SK-N-SH treated with all-trans-retinoic acid at 6 μM for 48 hours (cell line): ENCODE measurements around the gene MORN4.

Experiments used
- ARNTL ChIP-seq: fragments of 450-650 bp; formaldehyde crosslinking; IDR thresholded peaks from 2 replicates; pipeline ENCODE4 v1.5.0; 2020; ENCODE audit warnings: low read depth, mild to moderate bottlenecking, moderate library complexity, borderline replicate concordance
- ISL1 ChIP-seq: fragments of 250-450 bp; sonication (Bioruptor Pico); IDR thresholded peaks from 2 replicates; pipeline ENCODE4 v2.1.2; 2022; ENCODE audit warnings: mild to moderate bottlenecking, moderate library complexity
- POU6F1 ChIP-seq: fragments of 250-450 bp; sonication (Bioruptor Pico); IDR thresholded peaks from 2 replicates; pipeline ENCODE4 v1.8.0; 2021; ENCODE audit warnings: low read depth, mild to moderate bottlenecking, moderate library complexity, borderline replicate concordance
- PPARA ChIP-seq: fragments of 250-450 bp; sonication (Bioruptor Pico); IDR thresholded peaks from 2 replicates; pipeline ENCODE4 v1.5.0; 2020; ENCODE audit warnings: mild to moderate bottlenecking, borderline replicate concordance
- ZC3H10 ChIP-seq: fragments of 250-450 bp; sonication (Bioruptor Pico); IDR thresholded peaks from 2 replicates; pipeline ENCODE4 v1.5.1; 2021; ENCODE audit warnings: mild to moderate bottlenecking, moderate library complexity
- ZFP3 ChIP-seq: fragments of 250-450 bp; sonication (Bioruptor Pico); IDR thresholded peaks from 2 replicates; pipeline ENCODE4 v1.5.0; 2020; ENCODE audit warnings: mild to moderate bottlenecking, moderate library complexity
- ZFP30 ChIP-seq: fragments of 450-650 bp; formaldehyde crosslinking; IDR thresholded peaks from 2 replicates; pipeline ENCODE4 v1.5.0; 2022; ENCODE audit warnings: mild to moderate bottlenecking, moderate library complexity
- TF ChIP-seq, protein P1 (sequence below): fragments of 250-450 bp; sonication (Bioruptor Pico); IDR thresholded peaks from 2 replicates; pipeline ENCODE4 v1.8.0; 2020; ENCODE audit warnings: mild to moderate bottlenecking, moderate library complexity, borderline replicate concordance

- TF ChIP-seq ISL1 (CRISPR knock-in tag), result no peak
- no peak for TF ChIP-seq PPARA (CRISPR knock-in tag)
- TF ChIP-seq, protein P1, sequence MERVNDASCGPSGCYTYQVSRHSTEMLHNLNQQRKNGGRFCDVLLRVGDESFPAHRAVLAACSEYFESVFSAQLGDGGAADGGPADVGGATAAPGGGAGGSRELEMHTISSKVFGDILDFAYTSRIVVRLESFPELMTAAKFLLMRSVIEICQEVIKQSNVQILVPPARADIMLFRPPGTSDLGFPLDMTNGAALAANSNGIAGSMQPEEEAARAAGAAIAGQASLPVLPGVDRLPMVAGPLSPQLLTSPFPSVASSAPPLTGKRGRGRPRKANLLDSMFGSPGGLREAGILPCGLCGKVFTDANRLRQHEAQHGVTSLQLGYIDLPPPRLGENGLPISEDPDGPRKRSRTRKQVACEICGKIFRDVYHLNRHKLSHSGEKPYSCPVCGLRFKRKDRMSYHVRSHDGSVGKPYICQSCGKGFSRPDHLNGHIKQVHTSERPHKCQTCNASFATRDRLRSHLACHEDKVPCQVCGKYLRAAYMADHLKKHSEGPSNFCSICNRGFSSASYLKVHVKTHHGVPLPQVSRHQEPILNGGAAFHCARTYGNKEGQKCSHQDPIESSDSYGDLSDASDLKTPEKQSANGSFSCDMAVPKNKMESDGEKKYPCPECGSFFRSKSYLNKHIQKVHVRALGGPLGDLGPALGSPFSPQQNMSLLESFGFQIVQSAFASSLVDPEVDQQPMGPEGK (CRISPR knock-in tag), result no peak
- TF ChIP-seq ZFP30 (CRISPR knock-in tag), result no peak
- TF ChIP-seq POU6F1 (CRISPR knock-in tag), result no peak
- TF ChIP-seq ARNTL (CRISPR knock-in tag), result no peak
- no peak for TF ChIP-seq ZFP3 (CRISPR knock-in tag)
- no peak for TF ChIP-seq ZC3H10 (CRISPR knock-in tag)
Measured at GRCh38 chr10:97631098-97631497, 2.2 kb downstream of the MORN4 start.
